Adrenal gland (tissue), 5 donors: ENCODE data around the gene SEC16A.

ENCODE experiments used
- POLR2A ChIP-seq, 2 donors: fragments of 450-650 bp; IDR thresholded peaks; one replicate each; pipeline ENCODE4 v1.6.1; 2017; ENCODE audit warnings: antibody characterized with exemption in 2 of 2, mild to moderate bottlenecking in 2 of 2, moderate library complexity in 1 of 2
- TF ChIP-seq, protein P1 (sequence below), 6 experiments: fragments of 450-650 bp in 4 of 6; fragments of 200-600 bp in 2 of 6; sonication (generic) in 1 of 6; IDR thresholded peaks; 1 replicate in 5 of 6; 2 replicates in 1 of 6; pipeline versions ENCODE4 v1.5.1 to v1.8.0; 2016 to 2021; ENCODE audit warnings: antibody characterized with exemption in 6 of 6, mild to moderate bottlenecking in 2 of 6, moderate library complexity in 1 of 6
- donor health status: DM: no; HTN: no; CAD: no.

DNA sequence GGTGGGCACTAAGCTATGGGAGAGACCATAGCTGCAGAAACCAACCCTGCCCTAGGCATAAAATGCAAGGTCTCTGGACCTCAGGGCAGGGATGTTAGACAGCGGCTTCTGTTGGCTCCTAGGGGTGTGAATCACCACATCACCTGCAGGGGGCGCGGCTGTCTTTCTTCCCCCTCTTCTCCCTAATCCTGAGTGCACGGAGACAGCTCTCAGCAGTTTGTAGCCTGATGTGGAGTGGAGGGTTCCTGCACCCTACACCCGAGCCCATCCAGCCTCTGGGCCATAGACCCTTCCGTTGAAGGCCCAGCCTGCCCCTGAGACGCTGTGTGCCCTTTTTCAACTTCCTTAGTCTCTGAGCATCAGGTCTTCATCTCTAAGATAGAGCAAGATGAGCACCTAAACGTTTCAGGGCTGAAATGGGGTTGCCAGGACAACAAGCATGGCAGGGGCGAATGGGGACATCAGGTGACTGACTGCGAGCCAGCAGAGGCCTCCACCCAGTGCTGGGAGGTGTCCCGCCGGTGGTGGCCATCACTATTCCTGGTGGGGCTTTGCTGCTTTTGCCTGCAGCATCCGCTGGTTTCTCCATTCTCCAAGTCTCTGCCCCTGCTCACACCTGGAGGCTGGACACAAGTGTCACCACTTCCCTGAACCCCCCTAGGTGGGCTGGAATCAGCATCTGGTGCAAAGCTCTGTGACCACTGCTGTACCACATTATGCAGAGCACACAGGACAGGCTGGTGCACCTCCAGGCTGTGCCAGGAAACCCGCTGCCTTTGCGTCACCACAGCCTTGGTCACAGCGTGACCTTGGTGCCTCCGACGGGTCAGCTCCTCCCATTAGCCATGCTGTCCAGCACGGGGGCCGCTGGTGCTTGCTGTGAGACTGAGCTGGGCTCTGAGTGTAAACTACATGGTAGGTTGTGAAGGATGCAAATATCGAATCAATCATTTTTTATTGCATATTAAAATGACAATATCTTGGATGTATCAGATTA is 2.5 kb upstream of the SEC16A start:
- TF ChIP-seq, protein P1, sequence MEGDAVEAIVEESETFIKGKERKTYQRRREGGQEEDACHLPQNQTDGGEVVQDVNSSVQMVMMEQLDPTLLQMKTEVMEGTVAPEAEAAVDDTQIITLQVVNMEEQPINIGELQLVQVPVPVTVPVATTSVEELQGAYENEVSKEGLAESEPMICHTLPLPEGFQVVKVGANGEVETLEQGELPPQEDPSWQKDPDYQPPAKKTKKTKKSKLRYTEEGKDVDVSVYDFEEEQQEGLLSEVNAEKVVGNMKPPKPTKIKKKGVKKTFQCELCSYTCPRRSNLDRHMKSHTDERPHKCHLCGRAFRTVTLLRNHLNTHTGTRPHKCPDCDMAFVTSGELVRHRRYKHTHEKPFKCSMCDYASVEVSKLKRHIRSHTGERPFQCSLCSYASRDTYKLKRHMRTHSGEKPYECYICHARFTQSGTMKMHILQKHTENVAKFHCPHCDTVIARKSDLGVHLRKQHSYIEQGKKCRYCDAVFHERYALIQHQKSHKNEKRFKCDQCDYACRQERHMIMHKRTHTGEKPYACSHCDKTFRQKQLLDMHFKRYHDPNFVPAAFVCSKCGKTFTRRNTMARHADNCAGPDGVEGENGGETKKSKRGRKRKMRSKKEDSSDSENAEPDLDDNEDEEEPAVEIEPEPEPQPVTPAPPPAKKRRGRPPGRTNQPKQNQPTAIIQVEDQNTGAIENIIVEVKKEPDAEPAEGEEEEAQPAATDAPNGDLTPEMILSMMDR (IDR thresholded peaks at IDR 0.05) = peak; percentile 76 to 90 (median 83)
- no peak for TF ChIP-seq POLR2A (IDR thresholded peaks at IDR 0.05)
